IMR-90 (cell line): ENCODE measurements around the gene BTBD10. TPM values are rescaled to one million over a fixed set of nuclear protein-coding genes. Genes with fewer than 3 reads are reported as not detected.

Source experiments
- ATAC-seq: fragments of 200-7000 bp; cut with Tn5 transposase; 2 replicates; pipeline ENCODE4 v1.9.1; 2020; ENCODE audit warnings: low read depth, mild to moderate bottlenecking, moderate library complexity
- BruUV-seq: library from RNA; stranded (reverse); fragments of 400-500 nt; replicated peaks from 2 replicates; lab custom pipeline; 2021; lab: Mats Ljungman, UMichigan
- CTCF ChIA-PET: fragments of 300-600 bp; formaldehyde crosslinking; extraction: SDS; loops from one replicate; lab custom pipeline; 2021; ENCODE audit warnings: antibody characterized with exemption; lab: Yijun Ruan, JAX
- POLR2A ChIA-PET: fragments of 300-600 bp; sonication (Branson Sonifier 250); formaldehyde crosslinking; loops from one replicate; lab custom pipeline; 2022; ENCODE audit warnings: antibody characterized with exemption; ENCODE audit not compliant: unreplicated experiment; lab: Charles Lee
- DNase-seq: peaks from one replicate; pipeline ENCODE4 v3.0.0; 2013
- H2AFZ ChIP-seq: replicated peaks from 2 replicates; pipeline ENCODE3; 2013; ENCODE audit warnings: low read length, mild to moderate bottlenecking; ENCODE audit not compliant: poor library complexity
- H2AK5ac ChIP-seq: 2 replicates; pipeline ENCODE4 v1.6.1; 2013; ENCODE audit warnings: low read depth, low read length, inconsistent platforms
- H2AK9ac ChIP-seq: replicated peaks from 2 replicates; pipeline ENCODE3; 2013; ENCODE audit warnings: mild to moderate bottlenecking, low read depth, low read length, moderate library complexity; ENCODE audit not compliant: poor library complexity
- H2BK120ac ChIP-seq: 2 replicates; pipeline ENCODE4 v1.6.1; 2013; ENCODE audit warnings: low read depth, low read length, inconsistent platforms
- H2BK15ac ChIP-seq: 3 replicates; pipeline ENCODE4 v1.6.1; 2013; ENCODE audit warnings: low read depth, low read length, inconsistent platforms
- H2BK20ac ChIP-seq: 2 replicates; pipeline ENCODE4 v1.6.1; 2013; ENCODE audit warnings: low read depth, mild to moderate bottlenecking, inconsistent platforms, low read length, moderate library complexity
- H2BK5ac ChIP-seq: 2 replicates; pipeline ENCODE4 v1.6.1; 2013; ENCODE audit warnings: mild to moderate bottlenecking, low read depth, low read length, inconsistent platforms; ENCODE audit not compliant: poor library complexity, severe bottlenecking
- H3K14ac ChIP-seq: replicated peaks from 2 replicates; pipeline ENCODE4 v1.6.1; 2013; ENCODE audit warnings: low read depth, low read length, inconsistent platforms
- H3K18ac ChIP-seq: 2 replicates; pipeline ENCODE4 v1.6.1; 2013; ENCODE audit warnings: low read depth, low read length, control low read depth
- H3K23ac ChIP-seq: 2 replicates; pipeline ENCODE4 v1.6.1; 2013; ENCODE audit warnings: low read depth, low read length, inconsistent platforms
- H3K27ac ChIP-seq: 2 replicates; pipeline ENCODE4 v1.5.1; 2013; ENCODE audit warnings: mild to moderate bottlenecking, control low read depth, low read length; ENCODE audit not compliant: insufficient read depth
- H3K27me3 ChIP-seq: 2 replicates; pipeline ENCODE4 v1.6.1; 2013; ENCODE audit warnings: low read length; ENCODE audit not compliant: control insufficient read depth, insufficient read depth
- H3K36me3 ChIP-seq: 2 replicates; pipeline ENCODE4 v1.6.1; 2013; ENCODE audit warnings: low read length, mixed read lengths; ENCODE audit not compliant: control insufficient read depth, insufficient read depth
- H3K4ac ChIP-seq: 2 replicates; pipeline ENCODE4 v1.6.1; 2013; ENCODE audit warnings: low read depth, low read length, inconsistent platforms
- H3K4me1 ChIP-seq: 2 replicates; pipeline ENCODE4 v1.6.1; 2013; ENCODE audit warnings: low read length, mixed read lengths; ENCODE audit not compliant: control insufficient read depth, insufficient read depth
- H3K4me2 ChIP-seq: 2 replicates; pipeline ENCODE4 v1.6.1; 2013; ENCODE audit warnings: low read depth, mild to moderate bottlenecking, control low read depth, low read length, moderate library complexity
- H3K4me3 ChIP-seq: 2 replicates; pipeline ENCODE4 v1.5.1; 2013; ENCODE audit warnings: low read depth, mild to moderate bottlenecking, control low read depth, low read length, moderate library complexity; ENCODE audit not compliant: insufficient read depth
- H3K56ac ChIP-seq: 2 replicates; pipeline ENCODE4 v1.6.1; 2013; ENCODE audit warnings: low read length, inconsistent platforms; ENCODE audit not compliant: insufficient read depth; ENCODE audit errors: extremely low read depth
- H3K79me1 ChIP-seq, 2 experiments: 2 replicates each; pipeline ENCODE4 v1.6.1; 2013; ENCODE audit warnings: low read length in 2 of 2, inconsistent platforms in 1 of 2, low read depth in 1 of 2
- H3K9ac ChIP-seq: 2 replicates; pipeline ENCODE4 v1.6.1; 2013; ENCODE audit warnings: low read depth, low read length, control low read depth
- H3K9me1 ChIP-seq: 2 replicates; pipeline ENCODE4 v1.6.1; 2013; ENCODE audit warnings: low read length, inconsistent platforms; ENCODE audit not compliant: insufficient read depth
- H3K9me3 ChIP-seq: 2 replicates; pipeline ENCODE4 v1.6.1; 2013; ENCODE audit warnings: low read length; ENCODE audit not compliant: control insufficient read depth, insufficient read depth
- H4K20me1 ChIP-seq: 2 replicates; pipeline ENCODE4 v1.6.1; 2013; ENCODE audit warnings: low read length, inconsistent platforms; ENCODE audit not compliant: insufficient read depth
- H4K5ac ChIP-seq: 2 replicates; pipeline ENCODE4 v1.6.1; 2013; ENCODE audit warnings: mild to moderate bottlenecking, low read depth, low read length, control low read depth
- H4K8ac ChIP-seq, 2 experiments: 2 replicates each; pipeline ENCODE4 v1.6.1; 2013; ENCODE audit warnings: low read depth in 2 of 2, low read length in 2 of 2, control low read depth in 1 of 2, inconsistent platforms in 1 of 2
- H4K91ac ChIP-seq: 2 replicates; pipeline ENCODE4 v1.6.1; 2013; ENCODE audit warnings: low read depth, low read length, inconsistent platforms; ENCODE audit not compliant: insufficient read depth
- BHLHE40 ChIP-seq: fragments of 150-350 bp; IDR thresholded peaks from 2 replicates; pipeline ENCODE4 v1.6.1; 2016; ENCODE audit warnings: mild to moderate bottlenecking, low read depth, low read length
- CHD1 ChIP-seq: IDR thresholded peaks from 2 replicates; pipeline ENCODE4 v1.6.1; 2012; ENCODE audit warnings: low read depth, low read length, improper control_type of control experiment
- CTCF ChIP-seq: conservative IDR thresholded peaks from 2 replicates; pipeline ENCODE4 v1.5.1; 2012; ENCODE audit warnings: mild to moderate bottlenecking, low read depth, low read length, improper control_type of control experiment
- ELK1 ChIP-seq: fragments of 150-350 bp; IDR thresholded peaks from 2 replicates; pipeline ENCODE4 v1.6.1; 2016; ENCODE audit warnings: low read depth, mild to moderate bottlenecking, low read length, moderate library complexity, borderline replicate concordance
- FOS ChIP-seq: fragments of 150-350 bp; IDR thresholded peaks from 2 replicates; pipeline ENCODE4 v1.6.1; 2016; ENCODE audit warnings: low read depth, low read length
- MAFK ChIP-seq: IDR thresholded peaks from 2 replicates; pipeline ENCODE4 v1.6.1; 2012; ENCODE audit warnings: low read depth, low read length, improper control_type of control experiment
- MAZ ChIP-seq: IDR thresholded peaks from 2 replicates; pipeline ENCODE4 v1.6.1; 2012; ENCODE audit warnings: low read depth, mild to moderate bottlenecking, low read length, improper control_type of control experiment, moderate library complexity, borderline replicate concordance
- MXI1 ChIP-seq: IDR thresholded peaks from 2 replicates; pipeline ENCODE4 v1.6.1; 2012; ENCODE audit warnings: low read depth, mild to moderate bottlenecking, low read length, moderate library complexity, borderline replicate concordance
- NFE2L2 ChIP-seq: fragments of 150-350 bp; IDR thresholded peaks from 2 replicates; pipeline ENCODE4 v1.6.1; 2016; ENCODE audit warnings: low read depth, mild to moderate bottlenecking, low read length
- POLR2A ChIP-seq: IDR thresholded peaks from 2 replicates; pipeline ENCODE4 v1.6.1; 2012; ENCODE audit warnings: mild to moderate bottlenecking, low read depth, low read length
- RAD21 ChIP-seq: IDR thresholded peaks from 2 replicates; pipeline ENCODE4 v1.6.1; 2012; ENCODE audit warnings: low read length, improper control_type of control experiment
- RCOR1 ChIP-seq: IDR thresholded peaks from 2 replicates; pipeline ENCODE4 v1.6.1; 2012; ENCODE audit warnings: mild to moderate bottlenecking, low read length, improper control_type of control experiment; ENCODE audit not compliant: insufficient replicate concordance
- RFX5 ChIP-seq: IDR thresholded peaks from 2 replicates; pipeline ENCODE4 v1.8.0; 2012; ENCODE audit warnings: low read depth, mild to moderate bottlenecking, low read length, moderate library complexity
- SMC3 ChIP-seq: fragments of 150-350 bp; IDR thresholded peaks from 2 replicates; pipeline ENCODE4 v1.6.1; 2016; ENCODE audit warnings: low read depth, mild to moderate bottlenecking, antibody characterized with exemption, low read length, moderate library complexity
- USF2 ChIP-seq: fragments of 150-350 bp; IDR thresholded peaks from 2 replicates; pipeline ENCODE4 v1.6.1; 2017; ENCODE audit warnings: mild to moderate bottlenecking, antibody characterized with exemption, low read length, low read depth
- dilution Hi-C: fragments of 300-500 bp; cut with HindIII; formaldehyde crosslinking; loops from one replicate; pipeline ENCODE4 v1.14.3; 2018; ENCODE audit warnings: low sequenced_read_pairs; ENCODE audit not compliant: unreplicated experiment
- in situ Hi-C: fragments of 300-500 bp; cut with MboI; formaldehyde crosslinking; loops from 3 replicates; pipeline ENCODE4 v1.14.3; 2019; ENCODE audit warnings: low sequenced_read_pairs, inconsistent platforms, mixed read lengths
- intact Hi-C: fragments of 100-400 bp; cut with micrococcal nuclease; formaldehyde crosslinking; loops from 2 replicates; pipeline ENCODE4 v1.10.0; 2022
- polyA plus RNA-seq, 3 experiments: library from polyadenylated mRNA; depleted of rRNA; stranded (reverse); fragments of >200 nt; gene quantifications; 2 replicates each; pipeline ENCODE4 v1.2.3, GENCODE V29; 2012; ENCODE audit warnings: low replicate concordance in 1 of 3
- total RNA-seq: library from RNA; depleted of rRNA; stranded (reverse); fragments of >200 nt; gene quantifications from 2 replicates; pipeline ENCODE4 v1.2.3, GENCODE V29; 2012

Gene BTBD10
- total and polyA plus RNA-seq, 2 of the 4 experiments (the other 2 are of a cell fraction), result 32.5 to 59.9 TPM

GRCh38 chr11:13427440-13427839, 35.6 kb downstream of the BTBD10 start:
- dilution Hi-C loops, result no loop called here
- ChIA-PET POLR2A (no interaction called here), CTCF (interaction anchor here (0.7 kb wide), 1 partner anchor 9 kb away, joined by 3 read pairs; no protein-coding TSS in a partner anchor)
- no peaks in the 10 kb centered on the region for H3K36me3 ChIP-seq
- 0 out of 2 replicates have a peak, but pooled peaks cover 2% of the 10 kb centered on the region for H3K9me3 ChIP-seq
- H3K18ac ChIP-seq, result no peak overlapping the region
- H2BK120ac ChIP-seq, result no peak overlapping the region
- no peaks in the 10 kb centered on the region for H3K9me1 ChIP-seq
- H4K5ac ChIP-seq, result no peak overlapping the region
- no peaks in the 10 kb centered on the region for H3K27me3 ChIP-seq
- intact Hi-C loops, result no loop called here
- H3K4me3 ChIP-seq, result no peak overlapping the region
- no peak overlapping the region for H3K14ac ChIP-seq
- no peak overlapping the region for H2AFZ ChIP-seq
- H2BK15ac ChIP-seq, result no peak overlapping the region
- H3K4me1 ChIP-seq, result no peaks in the 10 kb centered on the region
- peaks cover 11% of the 10 kb centered on the region; the same call in 1 of the 2 replicates for H4K20me1 ChIP-seq
- H3K79me1 ChIP-seq, result peaks cover 14 to 20% of the 10 kb centered on the region in 2 experiments
- no peak overlapping the region for H2BK5ac ChIP-seq
- no peak for DNase-seq
- H2AK9ac ChIP-seq, result no peak overlapping the region
- H3K56ac ChIP-seq, result no peak overlapping the region
- in situ Hi-C loops, result no loop called here
- no peak overlapping the region for H3K9ac ChIP-seq
- H3K4me2 ChIP-seq, result no peak overlapping the region
- no peak for ATAC-seq
- no peak overlapping the region for H2AK5ac ChIP-seq
- TF ChIP-seq RCOR1 (no peak), RAD21 (no peak), BHLHE40 (no peak), POLR2A (no peak), RFX5 (no peak), USF2 (no peak), CHD1 (no peak), FOS (no peak), ELK1 (no peak), MAFK (no peak), SMC3 (no peak), CTCF (no peak), NFE2L2 (no peak), MXI1 (no peak), MAZ (no peak)
- no peak overlapping the region for H2BK20ac ChIP-seq
- H4K91ac ChIP-seq, result no peak overlapping the region
- no peak overlapping the region for H3K4ac ChIP-seq
- no TSS peak for BruUV-seq
- no peak overlapping the region for H4K8ac ChIP-seq
- H3K23ac ChIP-seq, result no peak overlapping the region
- no peak overlapping the region for H3K27ac ChIP-seq
